Measurements from ENCODE around the gene PCMTD2.

- no peak for TF ChIP-seq CTCF (IDR thresholded peaks at IDR 0.05; ENCODE audit: low read depth, low read length, poor library complexity, severe bottlenecking)
- TF ChIP-seq EZH2phosphoT487 (IDR thresholded peaks at IDR 0.05; ENCODE audit: borderline replicate concordance, low read length): no peak
Measured at GRCh38 chr20:64210656-64211369, 44.7 kb upstream of the PCMTD2 start.

Measured in DOHH2 (cell line).